K562 (cell line): ENCODE measurements around the gene LYPD6B.

Experiments
- ARNT ChIP-seq, 2 experiments: fragments of 450-650 bp; IDR thresholded peaks; 2 replicates each; pipeline ENCODE4 v1.6.1; 2016; ENCODE audit warnings: mild to moderate bottlenecking in 1 of 2
- CTCF ChIP-seq, 3 experiments: IDR thresholded peaks in 2 of 3; conservative IDR thresholded peaks in 1 of 3; 2 replicates each; pipeline ENCODE4 v1.5.1; 2011 to 2012; ENCODE audit warnings: low read length in 3 of 3, mild to moderate bottlenecking in 3 of 3, control low read depth in 2 of 3, improper control_type of control experiment in 1 of 3, inconsistent platforms in 1 of 3, low read depth in 1 of 3, mixed read lengths in 1 of 3, moderate library complexity in 1 of 3; ENCODE audit not compliant: insufficient read depth in 2 of 3
- ELF4 ChIP-seq: fragments of 450-650 bp; formaldehyde crosslinking; IDR thresholded peaks from 2 replicates; pipeline ENCODE4 v1.4.0; 2022; ENCODE audit warnings: missing genetic modification characterization
- EP300 ChIP-seq: IDR thresholded peaks from 2 replicates; pipeline ENCODE4 v1.6.1; 2012; ENCODE audit warnings: low read length, improper control_type of control experiment
- HDAC1 ChIP-seq, 2 experiments: fragments of 450-650 bp; IDR thresholded peaks; 2 replicates each; pipeline ENCODE4 v1.6.1; 2016 to 2017; ENCODE audit warnings: inconsistent platforms in 1 of 2, mild to moderate bottlenecking in 1 of 2, moderate library complexity in 1 of 2
- SFPQ ChIP-seq: fragments of 200-400 bp; formaldehyde crosslinking; IDR thresholded peaks from 2 replicates; pipeline ENCODE4 v1.6.1; 2017; ENCODE audit warnings: mild to moderate bottlenecking, low read depth, low read length, moderate library complexity
- SPI1 ChIP-seq: IDR thresholded peaks from 2 replicates; pipeline ENCODE4 v1.6.1; 2011; ENCODE audit warnings: low read depth, low read length, control low read depth, borderline replicate concordance
- SRF ChIP-seq, 2 experiments: fragments of 250-450, 450-650 bp in 1 of 2; sonication (Bioruptor Pico) in 1 of 2; sonication (generic) in 1 of 2; formaldehyde crosslinking; IDR thresholded peaks; 2 replicates each; pipeline versions ENCODE4 v1.5.0 to v1.5.1; 2020 to 2022; ENCODE audit warnings: mild to moderate bottlenecking in 1 of 2, missing genetic modification reagents in 1 of 2
- ZSCAN32 ChIP-seq: fragments of 450-650 bp; formaldehyde crosslinking; IDR thresholded peaks from 2 replicates; pipeline ENCODE4 v1.4.0; 2020; ENCODE audit warnings: mild to moderate bottlenecking, moderate library complexity

GRCh38 chr2:149018981-149019380, 19.5 kb upstream of the LYPD6B start:
- no peak for TF ChIP-seq SPI1
- no peak for TF ChIP-seq ZSCAN32 (CRISPR knock-in tag)
- TF ChIP-seq CTCF (IDR thresholded peaks at IDR 0.05 in 2 of 3, conservative IDR thresholded peaks at IDR 0.05 in 1 of 3; ENCODE audit: insufficient read depth in 2 of 3, low read depth in 1 of 3, low read length in 3 of 3) = no peak
- no peak for TF ChIP-seq EP300
- no peak for TF ChIP-seq SFPQ
- TF ChIP-seq HDAC1 (IDR thresholded peaks at IDR 0.05) = no peak
- no peak for TF ChIP-seq ARNT (IDR thresholded peaks at IDR 0.05)
- TF ChIP-seq ELF4 (CRISPR knock-in tag) = no peak
- TF ChIP-seq SRF (CRISPR knock-in tag; IDR thresholded peaks at IDR 0.05) = no peak
